Keratinocyte (primary cell): ENCODE data around the gene ACSF3.

Experiments used
- EZH2 ChIP-seq: IDR thresholded peaks from one replicate; pipeline ENCODE4 v1.6.1; 2012; ENCODE audit warnings: inconsistent platforms, mild to moderate bottlenecking, low read length, moderate library complexity
- TF ChIP-seq, protein P1 (sequence below), 3 experiments: IDR thresholded peaks in 1 of 3; conservative IDR thresholded peaks in 1 of 3; optimal IDR thresholded peaks in 1 of 3; 2 replicates in 2 of 3; 3 replicates in 1 of 3; pipeline versions ENCODE3 to v1.5.1; 2011; ENCODE audit warnings: low read length in 3 of 3, mild to moderate bottlenecking in 3 of 3, moderate library complexity in 2 of 3, control low read depth in 1 of 3, inconsistent platforms in 1 of 3; ENCODE audit not compliant: insufficient read depth in 2 of 3; ENCODE audit errors: extremely low read depth in 1 of 3

DNA sequence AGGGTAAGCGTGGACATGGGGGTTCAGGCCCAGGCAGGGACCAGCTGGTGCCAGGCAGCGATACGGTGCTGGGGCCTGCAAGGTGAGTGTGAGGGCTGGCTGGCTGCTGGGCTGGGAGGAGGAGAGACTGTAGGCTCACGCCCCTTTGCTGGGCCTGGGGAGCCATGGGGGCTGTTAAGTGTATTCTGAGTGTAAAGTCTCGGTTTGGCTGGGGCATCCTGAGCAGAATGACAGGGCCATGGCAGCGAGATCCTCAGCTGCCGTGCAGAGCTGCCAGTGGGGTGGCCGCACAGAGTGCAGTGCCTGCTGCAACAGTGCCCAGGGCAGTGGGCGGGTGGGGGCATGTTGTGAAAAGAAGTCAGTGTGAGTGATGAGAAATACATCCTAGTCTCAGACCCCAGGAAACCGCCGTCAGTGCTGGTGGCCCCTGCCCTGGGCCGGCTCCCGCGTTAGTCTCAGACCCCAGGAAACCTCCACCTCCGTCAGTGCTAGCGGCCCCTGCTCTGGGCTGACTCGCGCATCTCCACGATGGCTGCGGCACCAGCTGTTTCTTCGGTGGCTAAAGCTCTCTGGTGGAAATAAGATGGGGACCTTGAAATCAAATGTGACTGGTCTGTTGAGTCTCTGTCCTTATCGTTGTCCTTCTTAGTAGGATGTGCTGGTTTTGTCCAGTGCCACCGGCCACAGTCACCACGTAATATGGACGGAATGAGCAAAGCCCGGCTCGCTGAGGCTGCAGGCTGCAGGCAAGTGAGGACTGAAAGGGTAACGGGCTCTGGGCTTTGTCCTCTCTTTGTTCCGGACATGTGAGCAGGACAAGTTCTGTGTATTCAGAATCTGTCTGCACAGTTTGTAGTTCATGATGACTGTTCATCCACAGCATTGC, 22.9 kb downstream of the ACSF3 start:
- TF ChIP-seq, protein P1, sequence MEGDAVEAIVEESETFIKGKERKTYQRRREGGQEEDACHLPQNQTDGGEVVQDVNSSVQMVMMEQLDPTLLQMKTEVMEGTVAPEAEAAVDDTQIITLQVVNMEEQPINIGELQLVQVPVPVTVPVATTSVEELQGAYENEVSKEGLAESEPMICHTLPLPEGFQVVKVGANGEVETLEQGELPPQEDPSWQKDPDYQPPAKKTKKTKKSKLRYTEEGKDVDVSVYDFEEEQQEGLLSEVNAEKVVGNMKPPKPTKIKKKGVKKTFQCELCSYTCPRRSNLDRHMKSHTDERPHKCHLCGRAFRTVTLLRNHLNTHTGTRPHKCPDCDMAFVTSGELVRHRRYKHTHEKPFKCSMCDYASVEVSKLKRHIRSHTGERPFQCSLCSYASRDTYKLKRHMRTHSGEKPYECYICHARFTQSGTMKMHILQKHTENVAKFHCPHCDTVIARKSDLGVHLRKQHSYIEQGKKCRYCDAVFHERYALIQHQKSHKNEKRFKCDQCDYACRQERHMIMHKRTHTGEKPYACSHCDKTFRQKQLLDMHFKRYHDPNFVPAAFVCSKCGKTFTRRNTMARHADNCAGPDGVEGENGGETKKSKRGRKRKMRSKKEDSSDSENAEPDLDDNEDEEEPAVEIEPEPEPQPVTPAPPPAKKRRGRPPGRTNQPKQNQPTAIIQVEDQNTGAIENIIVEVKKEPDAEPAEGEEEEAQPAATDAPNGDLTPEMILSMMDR (optimal IDR thresholded peaks at IDR 0.05 in 1 of 3, IDR thresholded peaks at IDR 0.05 in 1 of 3, conservative IDR thresholded peaks at IDR 0.05 in 1 of 3; ENCODE audit: extremely low read depth in 1 of 3, insufficient read depth in 2 of 3, low read length in 3 of 3), result no peak
- no peak for TF ChIP-seq EZH2
